ENCODE data around the gene GCSH.
"Not testable (repeated sequence)": the region's sequence is repeated elsewhere in the genome, so short reads cannot be mapped to it uniquely, and the experiment has no call there.

GCSH gene

DNA sequence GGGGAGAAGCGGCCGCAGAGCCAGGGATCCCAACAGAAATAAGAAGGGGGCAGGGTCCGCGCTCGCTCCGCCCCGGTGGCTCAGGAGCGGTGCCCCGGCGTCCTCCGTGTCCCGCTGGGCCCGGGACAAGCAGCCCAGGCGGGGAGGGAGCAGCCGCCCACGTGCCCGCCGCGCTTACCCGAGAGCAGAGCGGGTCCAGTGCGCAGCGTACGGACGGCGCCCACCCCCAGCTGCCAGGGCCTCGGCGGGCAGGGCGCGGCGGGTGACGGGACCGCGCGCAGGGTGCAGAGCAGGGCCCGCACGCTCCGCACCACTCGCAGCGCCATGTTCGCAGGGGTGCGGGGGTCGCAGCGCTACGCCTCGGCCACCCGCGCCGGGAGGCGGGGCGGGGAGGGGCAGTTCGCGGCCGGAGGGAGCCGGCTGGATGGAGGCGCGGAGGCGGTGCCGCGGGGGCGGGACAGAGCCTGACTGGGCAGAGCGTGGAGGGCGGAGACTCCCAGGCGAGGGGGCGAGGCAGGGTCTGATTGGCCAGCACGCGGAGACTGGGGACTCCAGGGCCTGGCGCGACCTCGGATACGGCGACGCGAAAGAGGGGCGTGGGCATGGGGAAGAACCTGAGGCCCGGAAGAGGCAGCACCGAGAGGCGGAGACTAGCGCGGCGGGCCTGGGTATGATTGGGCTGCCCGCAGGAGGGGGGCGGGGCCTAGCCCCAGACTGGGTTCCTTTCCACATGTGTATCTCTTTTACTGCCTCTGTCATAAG is at the start of gene GCSH:
TSS of gene GCSH (minus strand) at position 443 of the 762 bp plus-strand sequence. CDS start at position 326, 117 bp downstream.
- DNase-seq (ENCODE audit: low spot score), result peak; percentile 97

DNA sequence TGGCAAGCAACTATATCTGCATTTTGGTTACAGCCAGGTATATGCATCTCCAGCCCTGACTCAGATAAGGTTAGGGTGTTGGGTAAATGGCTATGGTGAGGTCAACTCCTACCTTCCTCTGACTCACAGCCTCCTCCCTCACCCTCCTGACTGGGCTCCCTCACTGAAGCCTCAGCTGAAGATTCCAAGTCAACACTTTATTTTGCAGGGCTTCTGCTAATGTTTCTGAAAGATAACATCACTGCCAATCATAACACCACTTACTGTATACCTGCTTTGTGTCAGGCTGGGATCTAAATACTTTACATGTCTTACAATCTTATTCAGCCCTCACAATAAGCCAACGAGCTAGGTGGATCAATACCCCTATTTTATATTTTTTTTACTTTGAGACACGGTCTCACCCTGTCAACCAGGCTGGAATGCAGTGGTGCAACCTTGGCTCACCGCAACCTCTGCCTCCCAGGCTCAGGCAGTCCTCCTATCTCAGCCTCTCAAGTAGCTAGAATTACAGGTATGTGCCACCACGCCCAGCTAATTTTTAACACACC is 47.8 kb upstream of the GCSH start:
- no peak for DNase-seq (ENCODE audit: low spot score)

DNA sequence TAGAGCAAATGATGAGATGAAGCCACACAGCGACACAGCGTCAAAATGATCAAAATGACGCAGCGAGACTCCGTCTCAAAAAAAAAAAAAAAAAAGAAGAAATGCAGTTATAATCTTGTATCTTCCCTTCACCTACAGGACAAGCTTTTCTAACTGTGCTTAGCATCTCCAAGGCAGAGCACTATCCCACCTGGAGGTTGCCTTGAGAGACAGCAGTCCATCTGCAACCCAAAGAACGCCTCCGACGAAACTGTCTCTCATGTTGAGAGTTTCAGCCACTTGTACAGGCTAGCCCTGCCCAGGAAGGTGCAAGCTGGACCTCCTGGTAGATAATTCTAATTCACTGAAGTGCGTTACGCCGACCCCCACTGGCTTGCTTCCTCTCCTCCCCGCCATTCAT is 46.7 kb upstream of the GCSH start:
- no peak for DNase-seq (ENCODE audit: low spot score)

DNA sequence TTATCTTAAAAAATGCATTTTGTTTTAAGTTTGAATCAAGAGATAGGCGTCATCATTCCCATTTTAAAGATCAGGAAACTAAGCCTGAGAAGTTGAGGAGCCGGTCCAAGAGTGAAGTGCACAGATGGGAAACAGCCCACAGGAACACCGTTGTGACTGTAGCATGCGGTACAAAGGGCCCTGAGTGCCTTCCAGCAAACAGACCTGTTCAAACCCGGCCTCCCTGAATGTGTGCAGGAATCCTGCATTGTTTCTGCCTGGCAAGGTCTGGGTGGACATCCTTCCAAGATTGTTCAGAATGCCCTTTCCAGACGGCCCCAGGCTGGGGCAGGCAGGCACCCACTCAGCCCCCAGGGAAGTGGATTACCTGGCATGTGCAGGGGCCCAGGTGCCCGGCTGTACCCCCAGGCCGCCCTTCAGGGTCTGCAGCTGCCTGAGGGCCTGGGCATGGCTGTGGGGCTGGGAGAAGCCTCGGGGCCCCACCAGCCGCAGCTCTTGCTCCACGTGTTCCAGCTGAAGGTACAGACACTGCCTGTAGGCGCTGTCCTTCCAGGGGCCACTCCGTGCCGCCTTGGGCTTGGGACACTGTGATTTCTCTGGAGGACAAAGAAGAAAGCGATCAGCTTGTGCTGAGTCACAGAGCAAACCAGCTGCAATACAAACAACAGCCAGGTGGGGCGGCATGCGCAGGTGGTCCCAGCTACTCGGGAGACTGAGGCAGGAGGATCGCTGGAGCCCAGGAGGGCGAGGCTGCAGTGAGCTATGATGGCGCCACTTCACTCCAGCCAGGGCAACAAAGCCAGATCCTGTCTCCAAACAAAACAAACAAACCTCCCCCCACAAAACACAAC is 45.0 kb upstream of the GCSH start:
- no peak for DNase-seq (ENCODE audit: low spot score)

DNA sequence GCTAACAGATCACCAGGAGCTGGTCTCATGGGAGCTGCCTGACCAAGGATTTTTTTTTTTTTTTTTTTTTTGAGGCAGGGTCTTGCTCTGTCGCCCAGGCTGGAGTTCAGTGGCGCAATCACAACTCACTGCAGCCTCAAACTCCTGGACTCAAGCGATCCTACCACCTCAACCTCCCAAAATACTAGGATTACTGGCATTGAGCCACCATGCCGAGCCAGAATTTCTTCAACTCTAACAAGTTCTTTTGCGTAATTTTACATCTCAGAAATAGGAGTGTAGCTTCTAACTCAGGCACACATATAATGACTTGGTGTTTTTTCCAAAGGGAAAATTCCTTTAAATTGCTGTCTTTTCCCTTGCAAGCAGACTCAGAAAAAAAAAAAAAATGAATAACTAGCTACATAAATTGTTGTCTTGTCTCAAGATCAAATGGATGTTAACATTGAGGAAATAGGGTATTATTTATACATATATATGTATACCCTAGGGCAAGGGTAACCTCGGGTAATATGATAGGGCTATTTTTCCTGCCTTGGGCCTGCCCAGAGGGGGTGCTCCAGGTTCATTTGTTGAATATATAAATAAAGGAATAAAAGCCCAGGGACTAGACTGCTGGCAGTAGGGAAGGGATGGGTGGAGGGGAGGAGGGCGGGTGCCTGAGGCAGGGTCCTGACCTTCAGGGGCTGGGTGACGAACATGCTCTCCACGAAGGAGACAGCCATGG is 42.8 kb upstream of the GCSH start:
- no peak for DNase-seq (ENCODE audit: low spot score)

DNA sequence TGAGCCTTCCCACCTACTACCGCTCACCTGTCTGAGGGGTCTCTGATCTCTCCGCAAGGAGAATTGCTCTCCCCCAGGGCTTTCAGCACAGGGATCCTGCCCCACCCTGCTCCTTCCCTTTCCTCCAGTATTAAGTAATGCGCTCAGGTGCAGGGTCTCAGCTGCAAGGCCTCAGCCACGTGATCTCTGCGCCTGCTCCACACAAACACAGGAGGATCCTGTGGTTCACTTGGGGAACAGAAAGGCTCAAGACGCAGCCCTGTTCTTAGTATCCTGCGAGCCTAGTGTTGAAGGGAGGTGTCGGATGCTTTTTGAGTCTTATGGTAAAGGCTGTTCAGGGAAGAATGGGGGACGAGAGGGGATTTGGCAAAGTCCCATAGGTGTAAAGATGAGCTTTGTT is 41.6 kb upstream of the GCSH start:
- no peak for DNase-seq (ENCODE audit: low spot score)

DNA sequence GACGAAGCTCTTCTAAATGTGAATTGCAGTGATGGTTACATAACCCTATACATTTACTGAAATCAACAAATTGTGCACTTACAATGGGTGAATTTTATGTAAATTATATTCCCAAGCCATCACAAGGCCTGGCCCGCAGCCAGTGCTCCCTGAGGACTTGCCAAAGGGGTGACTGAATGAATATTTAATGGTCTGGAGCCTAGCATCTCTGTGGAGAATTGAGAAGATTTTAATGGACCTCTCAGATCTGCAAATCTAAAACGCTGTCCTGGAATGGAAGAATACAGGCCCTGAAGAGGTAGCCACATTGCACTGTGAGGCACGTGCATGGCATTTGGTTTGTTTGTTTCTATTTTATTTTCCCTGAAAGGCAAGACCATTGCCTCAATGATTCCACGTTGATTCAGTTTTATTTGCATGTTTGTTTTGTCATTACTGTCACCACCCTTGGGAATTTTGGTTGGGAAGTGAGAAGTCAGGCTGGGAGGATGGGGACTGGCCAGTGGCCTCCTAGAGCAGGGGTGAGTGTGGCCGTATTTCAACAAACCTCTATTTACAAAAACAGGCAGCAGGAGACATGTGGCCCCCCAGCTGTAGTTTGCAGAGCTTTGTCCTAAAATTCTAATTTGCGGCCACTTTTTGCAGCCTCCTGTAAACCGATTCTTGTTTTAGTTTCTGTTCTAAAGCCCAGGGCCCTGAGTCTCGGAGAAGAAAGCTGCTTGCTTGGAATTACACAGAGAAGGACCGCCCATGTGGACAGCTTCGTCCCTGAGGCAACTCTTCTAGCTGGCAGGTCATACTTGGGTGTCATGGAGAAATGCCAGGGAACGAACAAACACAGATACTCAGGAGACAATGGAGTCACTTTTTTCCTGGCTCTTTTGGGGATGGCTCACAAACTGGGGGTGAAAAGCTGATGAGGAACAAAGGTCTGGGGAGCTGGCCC is 40.5 kb upstream of the GCSH start:
- DNase-seq (ENCODE audit: low spot score), result no peak

DNA sequence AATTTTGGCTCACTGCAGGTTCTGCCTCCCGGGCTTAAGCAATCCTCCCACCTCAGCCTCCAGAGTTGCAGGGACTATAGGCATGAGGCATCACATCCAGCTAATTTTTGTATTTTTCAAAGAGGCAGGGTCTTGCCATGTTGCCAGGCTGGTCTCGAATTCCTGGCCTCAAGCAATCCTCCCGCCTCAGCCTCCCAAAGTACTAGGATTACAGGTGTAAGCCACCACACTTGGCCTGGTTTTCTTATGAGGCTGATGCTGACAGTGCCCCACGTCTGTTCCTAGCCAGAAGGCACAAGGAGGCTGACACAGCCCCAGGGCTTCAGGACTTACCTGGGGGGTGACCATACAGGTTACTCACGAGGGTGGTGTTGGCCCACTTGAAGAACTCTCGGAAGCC is 33.9 kb upstream of the GCSH start:
- DNase-seq (ENCODE audit: low spot score), result no peak

DNA sequence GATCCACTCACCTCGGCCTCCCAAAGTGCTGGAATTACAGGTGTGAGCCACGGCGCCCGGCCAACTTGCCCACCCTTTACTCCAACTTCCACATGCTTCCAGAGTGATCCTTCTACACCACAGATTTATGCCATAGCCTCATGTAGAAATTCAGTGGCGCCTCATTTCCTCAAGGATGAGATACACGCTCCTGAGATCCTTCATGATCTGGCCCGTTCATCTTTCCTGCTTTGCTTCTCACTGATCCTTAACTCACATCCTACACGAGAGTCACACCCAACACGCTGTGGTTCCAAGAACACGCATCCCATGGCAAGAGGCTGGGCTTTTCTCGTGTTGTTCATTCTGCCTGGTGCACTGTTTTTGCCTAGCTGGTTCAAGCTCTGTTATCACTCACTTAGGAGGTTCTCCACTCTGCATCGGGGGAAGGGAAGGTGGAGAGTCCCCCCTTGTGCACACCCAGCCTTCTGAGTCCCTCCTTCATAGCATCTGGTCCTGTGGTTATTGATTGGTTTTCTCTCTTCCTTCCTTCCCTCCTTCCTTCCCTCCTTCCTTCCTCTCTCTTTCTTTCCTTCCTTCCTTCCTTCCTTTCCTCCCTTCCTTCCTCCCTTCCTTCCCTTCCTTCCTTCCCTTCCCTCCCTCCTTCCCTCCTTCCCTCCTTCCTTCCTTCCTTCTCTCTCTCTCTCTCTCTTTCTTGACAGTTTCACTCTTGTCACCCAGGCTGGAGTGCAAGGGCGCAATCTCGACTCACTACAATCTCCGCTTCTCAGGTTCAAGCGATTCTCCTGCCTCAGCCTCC is 32.7 kb upstream of the GCSH start:
- no peak for DNase-seq (ENCODE audit: low spot score)

DNA sequence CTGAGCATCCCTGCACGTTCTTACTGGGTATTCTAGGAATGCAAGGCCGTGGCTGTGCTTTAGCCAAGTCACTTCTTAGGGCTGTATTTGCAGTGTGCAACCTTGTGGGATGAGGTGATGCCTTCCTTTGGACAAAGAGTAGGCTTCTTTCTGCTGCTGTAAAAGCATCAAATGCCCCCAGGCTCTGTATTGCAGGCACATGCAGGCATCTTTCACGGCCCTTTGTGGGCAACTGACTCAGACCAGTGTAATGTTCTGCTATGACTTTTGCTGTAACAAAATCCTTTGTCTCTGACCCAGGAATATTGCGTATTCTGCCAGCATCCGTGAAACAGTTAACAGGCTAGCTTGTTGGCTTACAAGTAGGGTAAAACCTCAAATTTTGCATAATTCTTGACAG is 30.9 kb upstream of the GCSH start:
- no peak for DNase-seq (ENCODE audit: low spot score)

DNA sequence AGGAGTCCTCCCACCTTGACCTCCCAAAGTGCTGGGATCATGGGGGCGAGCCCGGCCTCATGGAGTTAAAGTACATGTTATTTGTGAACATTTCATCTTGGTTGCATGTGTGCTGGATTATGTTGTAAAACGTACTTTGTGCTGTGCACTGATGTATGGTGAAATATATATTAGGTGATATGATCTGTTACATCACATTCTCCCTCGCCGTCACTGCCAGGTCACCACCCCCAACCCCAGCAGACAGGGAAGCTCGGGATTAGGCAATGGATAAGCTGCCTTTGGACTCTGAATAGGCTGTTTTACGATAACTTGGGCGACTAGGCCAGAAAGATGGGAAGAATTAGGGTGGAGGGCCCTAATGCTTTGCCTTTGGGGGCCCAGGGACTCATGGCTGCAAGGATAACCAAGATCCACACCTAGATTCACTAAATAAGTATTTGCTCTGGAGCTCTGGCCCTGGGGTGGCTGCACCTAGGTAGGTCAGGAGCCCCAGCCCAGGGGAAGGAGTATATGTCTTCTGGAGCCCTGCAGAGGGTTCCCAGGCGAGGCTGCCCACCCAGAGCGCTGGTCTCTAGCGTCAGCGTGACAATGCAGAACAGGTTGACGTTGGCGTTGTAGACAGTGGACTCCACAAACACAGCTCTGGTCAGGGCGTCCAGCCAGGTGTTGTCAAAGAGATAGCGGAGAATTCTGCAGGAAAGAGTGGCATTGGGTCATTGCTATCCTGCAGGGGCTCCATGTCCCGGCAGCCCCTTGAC is 27.1 kb upstream of the GCSH start:
- DNase-seq (ENCODE audit: low spot score), result no peak

DNA sequence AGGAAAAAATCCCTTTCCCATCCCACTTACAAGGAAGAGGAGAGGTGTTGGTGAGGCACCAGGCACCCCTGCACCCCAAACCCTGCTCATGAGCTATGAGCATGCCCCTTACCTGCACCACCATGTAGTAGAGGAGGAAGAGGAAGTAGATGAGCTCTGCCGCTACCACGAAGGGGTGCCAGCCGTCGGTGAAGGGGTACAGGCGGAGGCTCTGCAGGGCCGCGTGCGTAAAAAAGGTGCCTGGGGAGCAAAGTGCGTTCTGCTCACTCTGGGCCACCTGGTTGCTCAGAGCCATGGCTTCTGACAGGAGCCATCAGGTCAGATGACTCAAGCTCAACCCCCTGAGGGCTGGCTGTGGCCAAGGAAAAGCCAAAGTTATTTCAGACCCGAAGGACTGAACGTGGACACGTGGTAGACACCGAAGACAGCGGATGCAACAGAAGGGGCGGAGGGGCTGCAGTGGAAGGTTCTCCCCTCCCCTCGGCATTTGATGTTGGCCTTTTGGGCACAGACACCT is 25.3 kb upstream of the GCSH start:
- no peak for DNase-seq (ENCODE audit: low spot score)

DNA sequence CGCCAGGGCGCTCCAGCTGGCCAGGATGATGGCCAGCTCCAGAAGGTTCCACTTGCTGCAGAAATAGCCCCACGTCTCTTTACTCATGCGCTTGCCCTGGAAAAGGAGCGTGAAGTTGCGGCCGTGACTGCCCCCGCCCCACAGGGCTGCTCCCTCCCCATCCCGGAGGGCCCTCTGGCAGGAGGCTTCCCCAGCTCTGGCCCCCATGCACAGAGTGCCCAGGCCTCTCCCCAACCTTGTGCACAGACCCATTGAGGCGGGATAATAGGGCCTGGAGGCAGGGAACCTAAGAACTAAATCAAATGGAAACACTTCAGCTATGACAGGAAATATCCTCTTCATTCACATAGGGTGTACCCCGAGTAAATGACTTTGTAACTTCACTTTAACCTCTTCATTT is 21.2 kb upstream of the GCSH start:
- no peak for DNase-seq (ENCODE audit: low spot score)

DNA sequence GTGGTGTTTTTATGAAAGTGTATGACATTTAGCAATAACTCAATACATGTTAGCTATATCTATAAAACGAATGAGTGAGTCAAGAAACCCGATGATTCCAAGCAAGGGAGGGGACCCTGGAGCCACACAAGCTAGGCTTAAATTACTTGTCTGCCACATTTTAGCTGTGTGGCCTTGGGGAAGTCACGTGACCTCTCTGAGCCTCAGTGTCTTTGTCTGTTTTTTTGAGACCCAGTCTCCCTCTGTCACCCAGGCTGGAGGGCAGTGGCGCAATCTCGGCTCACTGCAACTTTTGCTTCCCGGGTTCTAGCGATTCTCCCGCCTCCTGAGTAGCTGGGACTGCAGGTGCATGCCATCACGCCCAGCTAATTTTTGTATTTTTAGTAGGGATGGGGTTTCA is 20.1 kb upstream of the GCSH start:
- DNase-seq (ENCODE audit: low spot score), result no peak

DNA sequence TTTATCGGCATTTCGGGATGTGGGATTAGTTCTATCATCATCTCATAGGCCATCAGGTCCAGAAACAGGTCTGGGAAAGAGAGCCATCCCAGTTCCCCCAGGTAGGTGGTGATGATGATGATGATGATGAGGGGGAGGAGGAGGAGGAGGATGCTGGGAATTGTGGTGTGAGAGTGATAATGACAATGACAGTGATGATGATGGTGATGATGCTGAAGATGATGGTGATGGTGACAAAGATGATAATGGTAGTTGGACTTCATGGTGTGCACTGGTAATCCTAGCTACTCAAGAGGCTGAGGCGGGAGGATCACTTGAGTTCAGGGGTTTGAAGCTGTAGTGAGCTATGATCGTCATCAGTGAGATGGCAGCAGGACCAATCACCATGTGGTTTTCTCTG is 16.3 kb upstream of the GCSH start:
- no peak for DNase-seq (ENCODE audit: low spot score)

DNA sequence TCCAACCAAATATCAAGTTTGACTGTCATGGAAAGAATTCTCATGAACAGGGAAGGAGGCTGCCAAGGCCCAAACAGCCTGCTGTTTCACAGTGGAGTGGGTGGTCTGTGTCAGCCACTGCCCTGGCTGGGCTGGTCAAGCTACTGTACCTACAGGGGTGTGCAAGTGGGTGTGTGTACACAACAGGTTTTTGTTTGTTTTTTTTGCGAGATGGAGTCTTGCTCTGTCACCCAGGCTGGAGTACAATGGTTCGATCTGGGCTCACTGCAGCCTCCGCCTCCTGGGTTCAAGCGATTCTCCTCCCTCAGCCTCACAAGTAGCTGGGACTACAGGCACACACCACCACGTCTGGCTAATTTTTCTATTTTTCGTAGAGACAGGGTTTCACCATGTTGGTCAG is 13.1 kb upstream of the GCSH start:
- DNase-seq (ENCODE audit: low spot score), result not testable (repeated sequence)

DNA sequence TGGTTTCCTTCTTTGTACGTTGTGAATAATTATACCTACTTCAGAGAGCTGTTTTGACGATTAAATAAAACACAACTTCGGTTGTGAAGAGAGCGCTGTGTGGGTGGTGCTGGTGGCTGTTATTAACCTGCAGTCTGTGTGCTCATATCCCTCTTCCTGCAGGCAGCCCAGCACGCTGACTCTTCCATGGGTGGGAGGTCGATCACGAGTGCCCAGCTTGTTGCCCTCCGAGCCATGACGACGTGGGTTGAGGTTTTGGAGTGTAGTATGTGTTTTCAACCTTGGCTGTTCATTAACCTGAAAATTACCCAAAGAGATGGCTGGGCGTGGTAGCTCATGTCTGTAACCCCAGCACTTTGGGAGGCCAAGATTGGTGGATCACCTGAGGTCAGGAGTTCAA is 11.3 kb upstream of the GCSH start:
- DNase-seq (ENCODE audit: low spot score), result no peak

DNA sequence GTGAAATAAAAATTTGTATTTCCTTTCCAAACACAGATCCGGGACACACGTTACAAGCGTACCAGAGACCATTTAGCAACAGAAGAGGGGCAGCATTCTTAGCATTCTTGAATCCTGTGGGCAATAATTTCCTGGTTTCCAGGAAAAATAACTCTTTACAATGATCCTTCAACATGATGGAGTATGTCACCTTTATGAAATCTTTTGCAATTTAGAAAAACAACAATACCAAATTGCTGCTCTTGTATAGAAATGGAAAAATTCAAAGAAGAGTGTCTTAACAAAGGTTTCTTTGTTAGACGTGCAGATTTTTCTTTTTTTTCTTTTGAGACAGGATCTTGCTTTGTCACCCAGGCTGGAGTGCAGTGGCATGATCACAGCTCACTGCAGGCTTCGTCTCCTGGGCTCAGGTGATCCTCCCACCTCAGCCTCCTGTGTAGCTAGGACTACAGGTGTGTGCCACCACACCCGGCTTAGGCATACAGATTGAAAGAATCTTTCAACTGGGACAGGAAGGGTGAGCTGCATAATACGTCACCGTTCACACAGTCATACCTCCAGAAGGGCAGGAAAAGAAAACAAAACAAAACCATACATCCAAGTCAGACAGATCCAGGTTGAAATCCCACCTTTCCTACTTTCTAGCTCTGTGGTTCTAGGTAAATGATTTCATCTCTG is 10.8 kb upstream of the GCSH start:
- no peak for DNase-seq (ENCODE audit: low spot score)

DNA sequence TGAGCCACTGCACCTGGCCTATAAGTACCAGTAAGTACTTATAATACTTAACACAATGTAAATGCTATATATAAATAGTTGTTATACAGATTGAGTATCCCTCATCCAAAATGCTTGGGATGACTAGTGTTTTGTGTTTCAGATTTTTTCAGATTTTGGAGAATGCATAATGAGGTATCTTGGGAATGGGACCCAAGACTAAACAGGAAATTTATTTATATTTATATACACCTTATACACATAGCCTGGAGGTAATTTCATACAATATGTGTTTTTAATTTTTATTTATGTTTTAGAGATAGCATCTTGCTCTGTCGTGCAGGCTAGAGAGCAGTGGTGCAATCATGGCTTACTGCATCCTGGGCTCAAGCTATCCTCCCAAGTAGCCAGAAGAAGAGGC is 9.8 kb upstream of the GCSH start:
- DNase-seq (ENCODE audit: low spot score), result no peak
